HEK293 (cell line): ENCODE results near the gene RABGGTA.

Experiments
- CTCF ChIA-PET: fragments of 350-600 bp; formaldehyde crosslinking; extraction: SDS; loops from one replicate; lab custom pipeline; 2021; ENCODE audit warnings: antibody characterized with exemption; lab: Yijun Ruan, JAX
- POLR2A ChIA-PET: fragments of 300-600 bp; formaldehyde crosslinking; extraction: SDS; loops from one replicate; lab custom pipeline; 2020; ENCODE audit warnings: antibody characterized with exemption, inconsistent platforms; lab: Yijun Ruan, JAX
- H3K27ac ChIP-seq: fragments of 200-500 bp; sonication (Bioruptor generic); 2 replicates; pipeline ENCODE4 v1.5.1; 2014; ENCODE audit warnings: low read depth, low read length, control low read depth, inconsistent platforms; ENCODE audit errors: extremely low read depth
- H3K36me3 ChIP-seq, 2 experiments: fragments of 200-500 bp in 1 of 2; sonication (Bioruptor generic) in 1 of 2; 1 replicate in 1 of 2; 2 replicates in 1 of 2; pipeline ENCODE4 v1.5.1; 2014 to 2017; ENCODE audit warnings: inconsistent platforms in 2 of 2, low read length in 2 of 2; ENCODE audit not compliant: control insufficient read depth in 2 of 2, insufficient read depth in 1 of 2
- H3K4me1 ChIP-seq: fragments of 200-500 bp; sonication (Bioruptor generic); 2 replicates; pipeline ENCODE4 v1.5.1; 2014; ENCODE audit warnings: mild to moderate bottlenecking, low read length, inconsistent platforms; ENCODE audit not compliant: control insufficient read depth, insufficient read depth
- H3K4me3 ChIP-seq: 2 replicates; pipeline ENCODE4 v1.5.1; 2011; ENCODE audit warnings: low read depth, mild to moderate bottlenecking, control low read depth, low read length, moderate library complexity
- H3K9me3 ChIP-seq: fragments of 200-500 bp; sonication (Bioruptor generic); 2 replicates; pipeline ENCODE4 v1.5.1; 2014; ENCODE audit warnings: low read depth, low read length, inconsistent platforms; ENCODE audit not compliant: control insufficient read depth, insufficient read depth
- EGR2 ChIP-seq: fragments of 450-650 bp; formaldehyde crosslinking; IDR thresholded peaks from 2 replicates; pipeline ENCODE4 v1.5.1; 2016; ENCODE audit warnings: low read depth, missing biosample characterization, missing genetic modification characterization
- GFI1B ChIP-seq: fragments of 450-650 bp; formaldehyde crosslinking; IDR thresholded peaks from 2 replicates; pipeline ENCODE4 v1.5.1; 2016; ENCODE audit warnings: missing biosample characterization, missing genetic modification characterization
- REPIN1 ChIP-seq: fragments of 450-650 bp; formaldehyde crosslinking; IDR thresholded peaks from 2 replicates; pipeline ENCODE4 v1.5.1; 2017; ENCODE audit warnings: missing biosample characterization, missing genetic modification characterization, low read depth
- ZFHX2 ChIP-seq: fragments of 450-650 bp; formaldehyde crosslinking; conservative IDR thresholded peaks from 2 replicates; pipeline ENCODE4 v1.5.1; 2016; ENCODE audit warnings: missing biosample characterization, missing genetic modification characterization
- ZNF112 ChIP-seq: fragments of 450-650 bp; formaldehyde crosslinking; IDR thresholded peaks from 2 replicates; pipeline ENCODE4 v1.5.0; 2017; ENCODE audit warnings: missing biosample characterization, missing genetic modification characterization
- ZNF175 ChIP-seq: fragments of 450-650 bp; formaldehyde crosslinking; IDR thresholded peaks from 2 replicates; pipeline ENCODE4 v1.5.1; 2016; ENCODE audit warnings: missing biosample characterization, missing genetic modification characterization
- ZNF280D ChIP-seq: fragments of 450-650 bp; formaldehyde crosslinking; IDR thresholded peaks from 2 replicates; pipeline ENCODE4 v1.5.1; 2016; ENCODE audit warnings: missing biosample characterization, missing genetic modification characterization
- ZNF473 ChIP-seq: fragments of 450-650 bp; formaldehyde crosslinking; IDR thresholded peaks from 2 replicates; pipeline ENCODE4 v1.5.1; 2017; ENCODE audit warnings: missing biosample characterization, missing genetic modification characterization
- ZNF501 ChIP-seq: fragments of 450-650 bp; formaldehyde crosslinking; IDR thresholded peaks from 2 replicates; pipeline ENCODE4 v1.5.1; 2016; ENCODE audit warnings: missing biosample characterization, missing genetic modification characterization
- ZNF560 ChIP-seq: fragments of 450-650 bp; formaldehyde crosslinking; IDR thresholded peaks from 2 replicates; pipeline ENCODE4 v1.5.1; 2017; ENCODE audit warnings: missing biosample characterization, missing genetic modification characterization, borderline replicate concordance
- ZNF76 ChIP-seq: fragments of 450-650 bp; formaldehyde crosslinking; IDR thresholded peaks from 2 replicates; pipeline ENCODE4; 2016; ENCODE audit warnings: low read depth, missing biosample characterization, missing genetic modification characterization, borderline replicate concordance
- TF ChIP-seq, protein P1 (sequence below): fragments of 450-650 bp; formaldehyde crosslinking; IDR thresholded peaks from 2 replicates; pipeline ENCODE4 v1.5.1; 2016; ENCODE audit warnings: missing biosample characterization, missing genetic modification characterization

The RABGGTA gene

DNA sequence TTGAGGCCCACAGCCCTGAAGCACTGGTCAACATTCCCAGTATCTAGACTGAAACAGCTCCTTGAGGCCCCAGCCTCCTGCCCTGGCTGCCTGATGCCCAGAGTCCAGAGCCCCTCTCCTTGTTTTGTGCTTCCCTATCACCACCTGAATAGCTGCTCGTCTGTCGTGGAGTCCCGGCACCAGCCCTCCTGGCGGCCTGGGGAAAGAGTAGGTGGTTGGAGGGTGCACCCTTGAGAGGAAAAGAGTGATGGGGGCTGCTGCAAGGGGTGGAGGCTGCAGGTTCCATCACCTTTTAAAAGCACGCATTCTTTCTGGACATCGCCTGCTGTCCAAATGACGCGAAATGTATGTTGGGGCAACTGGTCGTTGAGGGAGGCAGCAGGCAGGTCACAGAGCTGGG lies 3.2 kb downstream of the RABGGTA start (continued):
- TF ChIP-seq ZNF280D (tag by site-specific recombination) (no peak), ZNF112 (no peak), ZNF501 (no peak)

DNA sequence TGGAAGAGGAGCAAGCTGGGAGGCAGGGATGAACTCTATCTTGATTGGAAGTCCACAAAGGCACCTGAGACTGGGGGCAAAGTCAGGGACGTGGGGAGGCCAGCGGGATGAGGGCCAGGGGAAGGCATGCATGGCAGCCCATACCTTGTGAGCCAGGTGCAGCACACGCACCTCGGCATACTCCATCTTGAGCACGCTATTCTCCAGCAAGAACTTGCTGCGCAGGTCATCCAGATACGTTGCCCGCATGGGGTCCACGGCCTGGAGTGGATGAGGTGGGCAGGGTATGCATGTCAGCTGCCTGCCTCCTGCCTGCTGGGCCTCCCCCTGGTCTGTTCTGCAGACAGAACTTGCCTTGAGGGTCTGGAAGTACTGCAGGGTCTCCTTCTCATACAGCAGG lies 3.9 kb downstream of the RABGGTA start:
- Histone ChIP-seq H3K4me3 (no peak overlapping the region), H3K27ac (no peak overlapping the region), H3K36me3 (peaks cover 0 to 39% of the 10 kb centered on the region in 2 experiments; a peak in 1 of 3 replicates), H3K9me3 (no peaks in the 10 kb centered on the region), H3K4me1 (peaks cover 3% of the 10 kb centered on the region; the same call in 1 of the 2 replicates)
- POLR2A ChIA-PET, result interaction anchor here (0.6 kb wide), 1 partner anchor 37 kb away, joined by 4 read pairs; no protein-coding TSS in a partner anchor
- CTCF ChIA-PET, result no interaction called here
- no peak for TF ChIP-seq REPIN1
- no peak for TF ChIP-seq GFI1B (tag by site-specific recombination)
- no peak for TF ChIP-seq ZNF76 (tag by site-specific recombination)
- TF ChIP-seq ZNF560 (tag by site-specific recombination), result no peak

DNA sequence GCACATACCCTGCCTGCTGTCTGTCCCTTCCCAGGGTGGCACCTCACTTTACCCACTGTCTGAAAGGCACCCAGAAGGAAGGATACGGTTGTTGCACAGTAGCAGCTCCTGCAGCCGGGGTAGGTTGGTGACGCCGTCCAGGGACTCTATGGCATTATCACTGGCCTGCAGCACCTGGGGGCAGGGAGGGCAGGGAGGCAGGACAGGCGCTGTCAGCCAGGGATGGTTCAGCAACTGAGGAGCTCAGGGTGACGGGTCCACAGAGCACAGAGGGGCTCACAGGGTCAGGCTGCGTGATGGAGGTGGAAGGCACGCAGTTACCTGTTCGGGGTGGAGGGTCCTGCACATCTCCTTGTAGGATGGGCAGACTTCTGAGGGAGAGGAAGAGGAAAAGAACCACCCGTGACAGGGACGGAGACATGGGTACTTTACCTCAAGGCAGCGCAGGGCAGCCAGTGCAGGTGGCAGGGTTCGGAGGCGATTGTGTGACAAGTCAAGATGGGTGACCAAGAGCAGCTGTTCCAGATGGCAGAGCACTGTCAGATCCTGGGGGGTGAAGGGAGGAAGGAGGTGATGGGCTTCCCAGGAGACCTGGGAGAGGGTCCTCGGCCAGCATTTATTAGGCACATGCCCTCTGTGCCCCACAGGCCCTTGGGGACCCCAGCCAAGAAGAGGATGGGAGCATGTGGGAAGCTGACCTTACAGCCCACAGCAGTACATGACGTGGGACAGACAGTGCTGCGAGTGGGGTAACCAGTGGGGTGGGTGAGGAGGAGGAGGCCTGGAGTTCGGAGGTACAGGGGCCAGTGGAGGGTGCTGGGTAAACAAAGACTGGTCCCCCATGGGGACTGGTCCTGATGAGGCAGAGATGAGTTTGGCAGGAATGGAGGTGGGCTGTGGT lies 4.8 kb downstream of the RABGGTA start:
- Histone ChIP-seq H3K4me1 (no peaks in the 10 kb centered on the region), H3K36me3 (peaks cover 0 to 39% of the 10 kb centered on the region in 2 experiments; a peak in 1 of 3 replicates), H3K27ac (no peak overlapping the region), H3K9me3 (no peaks in the 10 kb centered on the region), H3K4me3 (no peak overlapping the region)
- POLR2A ChIA-PET, result interaction anchor here (0.6 to 1.6 kb wide), 3 partner anchors 24 to 40 kb away, joined by 3 to 4 read pairs (median 4); partner anchors contain the start of gene TINF2
- no peak for TF ChIP-seq ZNF473 (tag by site-specific recombination)
- peak; percentile 13; the same call in 1 of the 2 replicates for TF ChIP-seq EGR2 (tag by site-specific recombination)
- TF ChIP-seq ZNF175 (tag by site-specific recombination), result no peak
- no peak for TF ChIP-seq ZNF112
- CTCF ChIA-PET, result interaction anchor here (1.2 to 1.6 kb wide), 3 partner anchors 15 to 30 kb away, joined by 3 to 4 read pairs (median 4); partner anchors contain the start of gene TINF2

DNA sequence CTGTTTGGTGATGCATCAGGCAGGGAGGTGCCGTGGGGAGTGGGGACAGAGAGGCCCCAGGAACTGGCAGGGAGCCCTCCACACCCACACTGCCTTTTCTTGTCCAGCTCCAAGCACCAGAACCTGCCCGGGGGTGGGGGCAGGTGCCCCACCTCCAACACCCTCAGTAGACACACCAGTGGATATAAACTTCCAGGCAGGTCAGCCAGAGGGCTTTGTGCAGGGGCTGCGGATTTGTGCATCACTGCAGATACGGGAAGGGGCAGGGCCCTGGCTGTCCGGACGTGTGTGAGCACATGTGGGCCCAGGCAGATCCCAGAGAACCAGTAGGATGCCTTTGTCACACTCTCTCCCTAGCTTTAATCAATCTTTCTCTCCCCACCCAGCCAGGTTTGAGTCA lies 7.1 kb downstream of the RABGGTA start:
- H3K27ac ChIP-seq, result no peak overlapping the region
- POLR2A ChIA-PET, result interaction anchor here (3.2 kb wide), 1 partner anchor 22 kb away, joined by 14 read pairs; the partner anchor contains the start of gene TINF2
- CTCF ChIA-PET, result no interaction called here

More for the DNA sequence above, 7.1 kb downstream of the RABGGTA start:
- H3K4me3 ChIP-seq, result no peak overlapping the region
- no peaks in the 10 kb centered on the region for H3K9me3 ChIP-seq
- TF ChIP-seq EGR2 (tag by site-specific recombination), result peak; percentile 50; the same call in 1 of the 2 replicates
- TF ChIP-seq ZFHX2, result peak; percentile 33; the same call in 1 of the 2 replicates
- TF ChIP-seq, protein P1, sequence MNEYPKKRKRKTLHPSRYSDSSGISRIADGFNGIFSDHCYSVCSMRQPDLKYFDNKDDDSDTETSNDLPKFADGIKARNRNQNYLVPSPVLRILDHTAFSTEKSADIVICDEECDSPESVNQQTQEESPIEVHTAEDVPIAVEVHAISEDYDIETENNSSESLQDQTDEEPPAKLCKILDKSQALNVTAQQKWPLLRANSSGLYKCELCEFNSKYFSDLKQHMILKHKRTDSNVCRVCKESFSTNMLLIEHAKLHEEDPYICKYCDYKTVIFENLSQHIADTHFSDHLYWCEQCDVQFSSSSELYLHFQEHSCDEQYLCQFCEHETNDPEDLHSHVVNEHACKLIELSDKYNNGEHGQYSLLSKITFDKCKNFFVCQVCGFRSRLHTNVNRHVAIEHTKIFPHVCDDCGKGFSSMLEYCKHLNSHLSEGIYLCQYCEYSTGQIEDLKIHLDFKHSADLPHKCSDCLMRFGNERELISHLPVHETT (tag by site-specific recombination), result no peak
- H3K4me1 ChIP-seq, result no peaks in the 10 kb centered on the region
- peaks cover 0 to 34% of the 10 kb centered on the region in 2 experiments; a peak in 1 of 3 replicates for H3K36me3 ChIP-seq
